ENCODE measurements around the gene ABCB10.

DNA sequence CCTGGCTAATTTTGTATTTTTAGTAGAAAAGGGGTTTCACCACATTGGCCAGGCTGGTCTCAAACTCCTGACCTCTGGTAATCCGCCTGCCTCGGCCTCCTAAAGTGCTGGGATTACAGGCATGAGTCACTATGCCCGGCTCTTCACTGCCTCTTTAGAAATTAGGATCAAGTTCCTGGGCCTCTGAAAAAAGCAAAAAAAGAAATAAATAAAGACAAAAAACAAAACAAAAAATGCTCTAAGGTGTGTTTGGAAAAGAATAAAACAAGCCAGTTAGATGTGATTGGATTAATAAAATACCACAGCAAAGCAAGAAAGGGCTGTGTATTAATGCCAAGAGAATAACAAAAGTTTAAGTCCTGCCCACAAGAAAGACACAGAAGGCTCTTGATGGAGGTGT lies 4.2 kb upstream of the ABCB10 start:
- TF ChIP-seq, protein P1, sequence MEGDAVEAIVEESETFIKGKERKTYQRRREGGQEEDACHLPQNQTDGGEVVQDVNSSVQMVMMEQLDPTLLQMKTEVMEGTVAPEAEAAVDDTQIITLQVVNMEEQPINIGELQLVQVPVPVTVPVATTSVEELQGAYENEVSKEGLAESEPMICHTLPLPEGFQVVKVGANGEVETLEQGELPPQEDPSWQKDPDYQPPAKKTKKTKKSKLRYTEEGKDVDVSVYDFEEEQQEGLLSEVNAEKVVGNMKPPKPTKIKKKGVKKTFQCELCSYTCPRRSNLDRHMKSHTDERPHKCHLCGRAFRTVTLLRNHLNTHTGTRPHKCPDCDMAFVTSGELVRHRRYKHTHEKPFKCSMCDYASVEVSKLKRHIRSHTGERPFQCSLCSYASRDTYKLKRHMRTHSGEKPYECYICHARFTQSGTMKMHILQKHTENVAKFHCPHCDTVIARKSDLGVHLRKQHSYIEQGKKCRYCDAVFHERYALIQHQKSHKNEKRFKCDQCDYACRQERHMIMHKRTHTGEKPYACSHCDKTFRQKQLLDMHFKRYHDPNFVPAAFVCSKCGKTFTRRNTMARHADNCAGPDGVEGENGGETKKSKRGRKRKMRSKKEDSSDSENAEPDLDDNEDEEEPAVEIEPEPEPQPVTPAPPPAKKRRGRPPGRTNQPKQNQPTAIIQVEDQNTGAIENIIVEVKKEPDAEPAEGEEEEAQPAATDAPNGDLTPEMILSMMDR (IDR thresholded peaks at IDR 0.05), result no peak
- TF ChIP-seq POLR2AphosphoS5 (IDR thresholded peaks at IDR 0.05) (no peak), EP300 (IDR thresholded peaks at IDR 0.05) (no peak)
